ENCODE measurements around the gene ATP8B1. TPM values are rescaled to one million over a fixed set of nuclear protein-coding genes. Genes with fewer than 3 reads are reported as not detected.

Gene ATP8B1
- total and polyA plus RNA-seq, 2 experiments from 2014 or later, result 1.7 to 3.0 TPM

- no peak for TF ChIP-seq CTCF (conservative IDR thresholded peaks at IDR 0.05; ENCODE audit: low read depth in 2 of 2)
Observed at GRCh38 chr18:57768537-57769326, 34.4 kb downstream of the ATP8B1 start (continued).

- H3K36me3 Mint-ChIP-seq (ENCODE audit: low read depth), result no peaks in the 10 kb centered on the region
- Histone ChIP-seq H3K4me2 (no peak overlapping the region), H3K4me1 (ENCODE audit: insufficient read depth) (peaks cover 20% of the 10 kb centered on the region), H3K9me2 (ENCODE audit: insufficient read depth) (no peaks in the 10 kb centered on the region), H4K20me1 (replicated peaks; ENCODE audit: insufficient read depth) (no peaks in the 10 kb centered on the region), H3K36me3 (ENCODE audit: insufficient read depth) (no peaks in the 10 kb centered on the region), H2AFZ (no peak overlapping the region), H3K27ac (ENCODE audit: low read depth) (no peak overlapping the region), H3K79me2 (replicated peaks; ENCODE audit: insufficient read depth) (no peaks in the 10 kb centered on the region), H3K27me3 (ENCODE audit: insufficient read depth) (no peaks in the 10 kb centered on the region), H3K4me3 (no peak overlapping the region), H3F3A (replicated peaks; ENCODE audit: low read depth) (no peaks in the 10 kb centered on the region)
- TF ChIP-seq CTCF (conservative IDR thresholded peaks at IDR 0.05; ENCODE audit: low read depth in 2 of 2), result no peak
- no peak for TF ChIP-seq EZH2phosphoT487 (IDR thresholded peaks at IDR 0.05; ENCODE audit: unreplicated experiment)
- TF ChIP-seq ZNF462 (CRISPR knock-in tag; IDR thresholded peaks at IDR 0.05), result no peak
- peaks cover 8% of the 10 kb centered on the region for H3K27me3 Mint-ChIP-seq (ENCODE audit: insufficient read depth, low read depth, poor library complexity)
- H3K27ac Mint-ChIP-seq, result no peak overlapping the region
- ATAC-seq, result no peak
- no peak for DNase-seq (ENCODE audit: low spot score)
- H3K4me3 Mint-ChIP-seq, result no peak overlapping the region
- peaks cover 21% of the 10 kb centered on the region for H3K4me1 Mint-ChIP-seq
- H3K9me3 Mint-ChIP-seq, result no peaks in the 10 kb centered on the region
Observed at GRCh38 chr18:57767259-57768050, 35.7 kb downstream of the ATP8B1 start.
